ENCODE data around the gene SELENOS. TPM values are rescaled to one million over a fixed set of nuclear protein-coding genes. Genes with fewer than 3 reads are reported as not detected.

SELENOS gene
- total RNA-seq, 4 donors from 2014 or later: 47.3 to 75.4 (median 59.8) TPM

DNA sequence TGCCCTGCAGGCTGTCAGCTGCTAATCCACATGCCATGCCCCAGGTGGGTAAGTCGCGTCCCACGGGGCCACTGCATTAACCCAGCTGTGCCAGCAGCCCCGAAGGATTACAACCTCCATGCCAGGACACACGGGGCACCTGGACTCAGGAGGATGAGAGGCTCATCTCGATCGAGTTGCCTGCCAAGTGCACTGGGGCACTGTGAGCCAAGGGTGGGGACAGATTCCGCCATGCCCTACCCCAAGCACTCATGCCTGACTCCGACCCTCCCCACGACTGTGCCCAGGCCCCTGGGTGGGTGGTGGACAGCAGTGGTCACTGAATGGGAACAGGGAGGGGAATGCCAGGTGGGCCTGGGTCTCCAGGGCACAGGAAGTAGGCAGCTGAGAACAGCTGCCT, 38.5 kb upstream of the SELENOS start:
- peaks cover 0 to 16% (median 0%) of the 10 kb centered on the region in 4 donors for H3K27me3 ChIP-seq
- peaks cover 0 to 21% (median 0%) of the 10 kb centered on the region in 4 donors for H3K36me3 ChIP-seq
- TF ChIP-seq POLR2A (IDR thresholded peaks at IDR 0.05; ENCODE audit: low read depth) (no peak), POLR2AphosphoS5 (IDR thresholded peaks at IDR 0.05) (no peak), EP300 (IDR thresholded peaks at IDR 0.05) (no peak), CTCF (IDR thresholded peaks at IDR 0.05) (no peak)
- H3K4me3 ChIP-seq: no peak overlapping the region
- H3K9me3 ChIP-seq: no peaks in the 10 kb centered on the region
- intact Hi-C loops (cut with DNase I): no loop called here
- WGBS: 92% methylated on average over 9 of the region's 10 CpGs
- no peak overlapping the region for H3K27ac ChIP-seq (replicated peaks in 1 of 4)
- DNase-seq (ENCODE audit: extremely low spot score): no peak
- H3K4me1 ChIP-seq: no peaks in the 10 kb centered on the region

DNA sequence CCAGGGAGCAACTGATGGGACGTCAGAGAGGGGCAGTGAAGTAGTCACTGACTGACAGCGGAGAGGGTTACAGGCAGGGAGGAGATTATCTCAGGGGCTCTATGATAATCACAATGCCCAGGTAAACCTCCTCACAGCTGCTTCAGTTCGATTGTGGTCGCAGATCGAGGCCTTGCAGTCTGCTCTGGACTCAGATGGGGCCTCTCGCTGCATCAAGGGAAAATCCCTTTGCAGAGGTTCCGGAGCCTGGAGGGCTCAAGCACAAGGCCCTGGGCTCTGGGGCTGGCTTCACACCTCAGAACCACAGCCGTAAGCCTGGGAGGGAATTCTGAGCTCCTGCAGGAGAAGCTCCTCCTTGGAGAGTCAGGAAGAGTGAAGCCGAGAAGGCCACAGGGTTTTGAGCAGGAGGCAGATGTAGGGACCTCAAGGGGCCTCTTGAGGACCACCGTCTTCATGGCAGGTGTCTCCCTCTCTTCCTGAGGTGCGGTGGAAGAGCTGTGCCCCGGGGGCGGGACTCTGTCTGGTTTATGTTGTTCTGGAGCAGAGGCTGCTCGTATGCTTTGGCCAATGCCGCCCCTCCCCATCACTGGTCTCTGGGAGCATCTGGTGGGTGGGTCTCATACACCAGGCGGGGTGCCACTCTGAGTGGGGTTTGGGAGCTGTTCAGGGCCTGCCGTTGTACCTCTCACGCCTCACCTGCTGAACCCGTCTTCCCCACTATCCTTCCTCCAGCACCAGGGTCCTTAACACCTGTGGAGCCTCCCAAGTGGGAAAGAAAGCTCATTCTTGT, 37.2 kb upstream of the SELENOS start:
- no peak overlapping the region for H3K4me3 ChIP-seq
- peaks cover 0 to 15% (median 0%) of the 10 kb centered on the region in 4 donors for H3K36me3 ChIP-seq
- no peaks in the 10 kb centered on the region for H3K9me3 ChIP-seq
- intact Hi-C loops (cut with DNase I): no loop called here
- WGBS: 82% methylated on average over 15 of the region's 19 CpGs
- no peaks in the 10 kb centered on the region for H3K4me1 ChIP-seq
- peaks cover 0 to 16% (median 0%) of the 10 kb centered on the region in 4 donors for H3K27me3 ChIP-seq
- H3K27ac ChIP-seq (replicated peaks in 1 of 4): no peak overlapping the region
- DNase-seq (ENCODE audit: extremely low spot score): no peak
- TF ChIP-seq EP300 (IDR thresholded peaks at IDR 0.05) (no peak), CTCF (IDR thresholded peaks at IDR 0.05) (no peak), POLR2A (IDR thresholded peaks at IDR 0.05; ENCODE audit: low read depth) (no peak), POLR2AphosphoS5 (IDR thresholded peaks at IDR 0.05) (no peak)

DNA sequence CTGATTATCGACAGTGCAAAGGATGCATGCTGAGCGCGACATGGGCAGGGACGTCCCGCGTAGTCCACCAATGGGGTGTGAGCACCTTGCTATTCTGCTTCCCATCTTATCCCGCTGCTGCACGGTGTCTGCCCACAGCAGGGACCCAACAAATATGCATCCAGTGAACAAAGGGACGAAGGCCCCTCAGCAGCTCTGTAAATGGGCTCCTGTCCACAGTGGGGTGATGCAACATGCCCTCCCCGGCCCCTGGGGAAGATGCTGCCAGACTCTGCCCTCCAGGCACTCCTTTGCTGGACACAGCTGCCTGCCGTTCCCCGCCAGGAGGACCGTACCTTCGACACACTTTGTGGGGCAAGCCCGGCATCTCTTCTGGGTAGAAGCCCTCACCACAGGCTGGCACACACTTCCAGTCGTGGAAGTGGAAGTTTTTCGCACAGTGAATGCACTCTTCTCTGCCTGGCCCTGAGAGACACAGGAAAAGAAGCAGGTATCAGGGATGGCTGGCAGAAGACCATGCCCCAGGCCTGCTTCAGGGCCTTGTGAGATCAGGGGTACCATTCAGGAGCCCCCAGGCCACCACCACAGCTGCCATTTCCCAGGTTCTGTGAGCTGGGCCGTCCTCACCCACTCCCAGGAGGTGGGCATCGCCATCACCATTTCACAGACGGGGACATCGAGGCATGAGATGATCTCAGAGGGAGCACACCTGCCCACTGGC, 35.9 kb upstream of the SELENOS start:
- Histone ChIP-seq H3K4me3 (no peak overlapping the region), H3K27me3 (peaks cover 0 to 26% (median 0%) of the 10 kb centered on the region in 4 donors), H3K4me1 (no peaks in the 10 kb centered on the region), H3K27ac (replicated peaks in 1 of 4) (no peak overlapping the region), H3K36me3 (peaks cover 0 to 19% (median 0%) of the 10 kb centered on the region in 4 donors), H3K9me3 (no peaks in the 10 kb centered on the region)
- TF ChIP-seq CTCF (IDR thresholded peaks at IDR 0.05) (no peak), EP300 (IDR thresholded peaks at IDR 0.05) (no peak), POLR2A (IDR thresholded peaks at IDR 0.05; ENCODE audit: low read depth) (no peak), POLR2AphosphoS5 (IDR thresholded peaks at IDR 0.05) (no peak)
- DNase-seq (ENCODE audit: extremely low spot score): no peak
- intact Hi-C loops (cut with DNase I): no loop called here
- WGBS: 91% methylated on average over 17 of the region's 21 CpGs

DNA sequence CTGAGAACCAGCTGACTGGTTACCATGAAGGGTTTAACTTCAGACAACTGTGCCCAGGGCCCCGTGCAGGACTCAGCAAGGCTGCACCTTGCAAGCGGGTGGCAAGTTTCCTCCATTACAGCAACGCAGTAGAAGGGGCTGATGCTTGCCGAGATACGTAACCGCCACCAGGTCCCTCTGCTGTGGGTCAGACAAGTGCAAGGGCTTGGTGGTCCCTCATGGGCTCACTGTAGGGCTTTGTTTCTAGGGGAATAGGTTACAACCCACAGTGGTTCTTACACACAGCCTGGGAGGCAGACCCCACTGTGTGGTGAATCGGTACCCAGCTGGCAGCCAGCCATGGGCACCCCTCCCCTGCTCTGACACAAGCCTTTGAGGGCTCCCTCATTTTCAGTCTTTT, 33.2 kb upstream of the SELENOS start:
- 82% methylated on average over 7 of the region's 7 CpGs for WGBS
- H3K9me3 ChIP-seq: no peaks in the 10 kb centered on the region
- H3K27ac ChIP-seq (replicated peaks in 1 of 4): no peak overlapping the region
- TF ChIP-seq POLR2A (IDR thresholded peaks at IDR 0.05; ENCODE audit: low read depth) (no peak), POLR2AphosphoS5 (IDR thresholded peaks at IDR 0.05) (no peak), EP300 (IDR thresholded peaks at IDR 0.05) (no peak)
- H3K36me3 ChIP-seq: peaks cover 0 to 10% (median 0%) of the 10 kb centered on the region in 4 donors
- H3K4me3 ChIP-seq: no peak overlapping the region
- DNase-seq (ENCODE audit: extremely low spot score): no peak
- H3K4me1 ChIP-seq: no peaks in the 10 kb centered on the region
- H3K27me3 ChIP-seq: peaks cover 0 to 43% (median 0%) of the 10 kb centered on the region in 4 donors
- intact Hi-C loops (cut with DNase I): no loop called here

DNA sequence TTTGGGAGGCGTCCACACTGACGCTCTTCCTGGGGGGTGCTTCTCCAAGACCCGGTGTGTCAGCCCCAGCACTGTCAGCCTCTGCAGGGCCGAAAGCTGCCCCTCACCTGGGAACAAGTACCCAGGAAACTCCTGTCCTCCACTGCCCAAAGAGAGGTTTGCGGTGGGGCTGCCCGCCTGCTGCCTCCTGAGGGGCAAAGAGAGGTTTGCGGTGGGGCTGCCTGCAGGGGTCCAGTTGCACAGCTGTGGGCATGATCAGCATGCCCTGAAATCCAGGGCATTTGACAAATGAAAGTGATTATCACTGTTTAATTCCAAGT, 32.8 kb upstream of the SELENOS start:
- TF ChIP-seq POLR2A (IDR thresholded peaks at IDR 0.05; ENCODE audit: low read depth) (no peak), EP300 (IDR thresholded peaks at IDR 0.05) (no peak), CTCF (IDR thresholded peaks at IDR 0.05) (no peak), POLR2AphosphoS5 (IDR thresholded peaks at IDR 0.05) (no peak)
- Histone ChIP-seq H3K4me1 (no peaks in the 10 kb centered on the region), H3K27ac (replicated peaks in 1 of 4) (no peak overlapping the region), H3K36me3 (peaks cover 0 to 10% (median 0%) of the 10 kb centered on the region in 4 donors), H3K27me3 (peaks cover 0 to 43% (median 0%) of the 10 kb centered on the region in 4 donors), H3K9me3 (no peaks in the 10 kb centered on the region), H3K4me3 (no peak overlapping the region)
- 93% methylated on average over 6 of the region's 7 CpGs for WGBS
- intact Hi-C loops (cut with DNase I): no loop called here
- DNase-seq (ENCODE audit: extremely low spot score): no peak

Data from esophagus muscularis mucosa (tissue), 4 donors.